Liver (tissue), 9 donors: Measurements from ENCODE around the gene TNFRSF17. TPM values are rescaled to one million over a fixed set of nuclear protein-coding genes. Genes with fewer than 3 reads are reported as not detected.
A peak's percentile ranks its signal among the peaks of the same experiment; 100 is the strongest.

Source experiments
- DNase-seq: peaks from one replicate; pipeline ENCODE4 v3.0.0-alpha.2; 2017; ENCODE audit warnings: low spot score
- H3K27ac ChIP-seq, 2 donors: one replicate each; pipeline ENCODE4 v1.7.0; 2013; ENCODE audit warnings: inconsistent platforms in 2 of 2, low read length in 2 of 2, control low read depth in 1 of 2, low read depth in 1 of 2, mild to moderate bottlenecking in 1 of 2
- H3K27me3 ChIP-seq, 4 donors: one replicate each; pipeline versions ENCODE4 v1.6.1 to v1.7.0; 2013; ENCODE audit warnings: low read length in 3 of 4, inconsistent platforms in 1 of 4, mild to moderate bottlenecking in 1 of 4, moderate library complexity in 1 of 4; ENCODE audit not compliant: control insufficient read depth in 4 of 4, insufficient read depth in 4 of 4
- H3K36me3 ChIP-seq, 4 donors: one replicate each; pipeline versions ENCODE4 v1.6.1 to v1.7.0; 2013; ENCODE audit warnings: low read length in 3 of 4, mild to moderate bottlenecking in 3 of 4, low read depth in 1 of 4, moderate library complexity in 1 of 4; ENCODE audit not compliant: control insufficient read depth in 4 of 4, insufficient read depth in 3 of 4
- H3K4me1 ChIP-seq, 4 donors: one replicate each; pipeline versions ENCODE4 v1.6.1 to v1.7.0; 2013; ENCODE audit warnings: low read length in 3 of 4, mild to moderate bottlenecking in 3 of 4, moderate library complexity in 1 of 4; ENCODE audit not compliant: control insufficient read depth in 4 of 4, insufficient read depth in 4 of 4
- H3K4me3 ChIP-seq, 3 donors: one replicate each; pipeline versions ENCODE4 v1.6.1 to v1.7.0; 2013; ENCODE audit warnings: low read length in 3 of 3, control low read depth in 1 of 3, low read depth in 1 of 3, mild to moderate bottlenecking in 1 of 3
- H3K9ac ChIP-seq, 2 donors: one replicate each; pipeline ENCODE4 v1.7.0; 2013; ENCODE audit warnings: low read length in 2 of 2, mild to moderate bottlenecking in 2 of 2, moderate library complexity in 2 of 2, control low read depth in 1 of 2, low read depth in 1 of 2
- H3K9me3 ChIP-seq, 4 donors: one replicate each; pipeline versions ENCODE4 v1.6.1 to v1.7.0; 2013; ENCODE audit warnings: low read length in 3 of 4; ENCODE audit not compliant: control insufficient read depth in 4 of 4
- FOXA1 ChIP-seq: IDR thresholded peaks from 2 replicates; pipeline ENCODE4 v1.6.1; 2016; ENCODE audit warnings: antibody characterized with exemption
- FOXA2 ChIP-seq: IDR thresholded peaks from 2 replicates; pipeline ENCODE4 v1.6.1; 2016; ENCODE audit warnings: antibody characterized with exemption
- GABPA ChIP-seq, 2 donors: IDR thresholded peaks in 1 of 2; conservative IDR thresholded peaks in 1 of 2; 2 replicates each; pipeline ENCODE4 v1.6.1; 2016; ENCODE audit warnings: antibody characterized with exemption in 2 of 2, mild to moderate bottlenecking in 1 of 2, moderate library complexity in 1 of 2
- HNF4A ChIP-seq, 2 donors: conservative IDR thresholded peaks; 2 replicates each; pipeline ENCODE4 v1.6.1; 2016; ENCODE audit warnings: antibody characterized with exemption in 2 of 2, mild to moderate bottlenecking in 2 of 2
- HNF4G ChIP-seq: IDR thresholded peaks from 2 replicates; pipeline ENCODE4 v1.6.1; 2016; ENCODE audit warnings: antibody characterized with exemption
- JUND ChIP-seq, 2 donors: IDR thresholded peaks; 2 replicates each; pipeline ENCODE4 v1.6.1; 2016; ENCODE audit warnings: antibody characterized with exemption in 2 of 2
- NR2F2 ChIP-seq: IDR thresholded peaks from 2 replicates; pipeline ENCODE4 v1.6.1; 2016; ENCODE audit warnings: antibody characterized with exemption
- RAD21 ChIP-seq, 2 donors: IDR thresholded peaks; 2 replicates each; pipeline ENCODE4 v1.6.1; 2016; ENCODE audit warnings: antibody characterized with exemption in 2 of 2, mild to moderate bottlenecking in 2 of 2
- RXRA ChIP-seq, 2 donors: IDR thresholded peaks; 2 replicates each; pipeline ENCODE4 v1.6.1; 2017 to 2018; ENCODE audit warnings: antibody characterized with exemption in 2 of 2, mild to moderate bottlenecking in 1 of 2
- SP1 ChIP-seq: IDR thresholded peaks from 2 replicates; pipeline ENCODE4 v1.6.1; 2018; ENCODE audit warnings: antibody characterized with exemption, mild to moderate bottlenecking
- TAF1 ChIP-seq: conservative IDR thresholded peaks from 2 replicates; pipeline ENCODE4 v1.6.1; 2016; ENCODE audit warnings: antibody characterized with exemption, mild to moderate bottlenecking
- YY1 ChIP-seq: IDR thresholded peaks from 2 replicates; pipeline ENCODE4 v1.6.1; 2016; ENCODE audit warnings: antibody characterized with exemption, mild to moderate bottlenecking
- WGBS: extraction: QIAGEN DNeasy Blood & Tissue Kit; methylation state at CpG from one replicate; pipeline ENCODE4 v1.1.7; 2013; 5-methylcytosine and 5-hydroxymethylcytosine counted together
- polyA plus RNA-seq, 2 donors: library from polyadenylated mRNA; stranded (reverse) in 1 of 2; unstranded in 1 of 2; fragments of 200-250 nt in 1 of 2; fragments of >200 nt in 1 of 2; fragmentation: Nextera tagmentation in 1 of 2; extraction: Ambion mirVana in 1 of 2; gene quantifications; one replicate each; pipeline versions ENCODE4 v1.2.1 to v1.2.3, GENCODE V29; 2013 to 2015
- total RNA-seq, 2 donors: library from RNA; depleted of rRNA; stranded (reverse); fragments of >200 nt; gene quantifications; one replicate each; pipeline ENCODE4 v1.2.3, GENCODE V29; 2014
- TF ChIP-seq, protein P1 (sequence below): IDR thresholded peaks from 2 replicates; pipeline ENCODE4 v1.6.1; 2016; ENCODE audit warnings: antibody characterized with exemption, mild to moderate bottlenecking
- TF ChIP-seq, protein P2 (sequence below): IDR thresholded peaks from 2 replicates; pipeline ENCODE4 v1.6.1; 2016; ENCODE audit warnings: antibody characterized with exemption
- TF ChIP-seq, protein P3 (sequence below): fragments of 150-350 bp; IDR thresholded peaks from 2 replicates; pipeline ENCODE4 v1.5.1; 2017; ENCODE audit warnings: improper control_type of control experiment, low read depth, low read length; ENCODE audit not compliant: missing input control
- TF ChIP-seq, protein P4 (sequence below): IDR thresholded peaks from 2 replicates; pipeline ENCODE4 v1.6.1; 2016; ENCODE audit warnings: antibody characterized with exemption
- TF ChIP-seq, protein P5 (sequence below): IDR thresholded peaks from 2 replicates; pipeline ENCODE4 v1.6.1; 2016; ENCODE audit warnings: antibody characterized with exemption
- donor health status: healthy.
- donor health status: healthy.
- donor health status: healthy.
- donor health status: healthy.
- donor health status: healthy.

The TNFRSF17 gene
- total and polyA plus RNA-seq, 4 donors, result 0.17 to 2.6 (median 0.28) TPM; not detected in 1

DNA sequence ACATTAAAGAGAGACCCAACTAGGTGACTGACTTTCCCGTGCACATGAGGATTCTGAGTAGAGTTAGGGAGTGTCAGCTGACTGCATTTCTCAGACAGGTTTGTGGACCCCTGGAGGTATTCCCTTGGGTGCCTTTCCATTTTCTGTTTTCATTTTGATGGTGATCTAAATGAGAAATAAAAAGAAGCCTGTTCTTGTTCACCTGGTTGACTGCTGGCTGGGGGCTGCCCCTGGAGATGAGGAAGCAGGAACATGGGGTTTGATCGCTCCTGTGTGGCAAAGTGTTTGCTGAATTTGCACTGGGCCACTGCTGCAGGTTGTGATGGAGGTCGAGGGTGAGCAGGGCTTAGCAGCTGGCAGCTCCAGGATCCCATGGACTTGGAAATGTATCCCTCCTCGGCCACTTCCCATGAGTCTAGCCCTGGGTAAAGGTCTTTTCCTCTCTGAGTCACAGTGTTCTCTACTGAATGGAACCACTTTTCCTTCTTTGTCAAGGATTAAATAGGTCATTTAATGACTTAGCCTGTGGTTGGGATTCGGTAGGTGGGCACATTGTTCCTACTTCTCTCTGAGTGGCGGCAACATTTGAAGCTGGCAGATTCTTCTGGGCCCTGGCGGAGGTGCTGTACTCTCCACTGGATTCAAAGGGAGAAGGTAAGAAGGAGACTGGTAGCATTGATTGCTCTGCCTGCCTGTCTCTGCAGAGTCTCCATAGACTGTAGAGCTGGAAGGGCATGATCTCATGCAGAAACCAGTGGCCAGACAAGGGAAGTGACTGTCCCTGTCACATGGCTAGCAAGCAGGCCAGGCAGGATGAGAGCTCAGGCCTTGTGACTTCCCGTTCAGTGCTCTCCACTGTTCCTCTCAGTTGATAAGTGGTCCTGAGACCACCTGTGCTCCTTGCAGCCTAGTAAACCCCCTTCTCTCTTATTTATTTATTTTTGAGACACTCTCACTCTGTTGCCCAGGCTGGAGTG is 29.4 kb downstream of the TNFRSF17 start:
- H3K9ac ChIP-seq, result no peak overlapping the region
- no peaks in the 10 kb centered on the region for H3K9me3 ChIP-seq
- H3K27me3 ChIP-seq, result no peaks in the 10 kb centered on the region
- DNase-seq, result no peak
- H3K36me3 ChIP-seq, result no peaks in the 10 kb centered on the region
- peak overlapping the region; percentile 27 to 37 for H3K27ac ChIP-seq
- H3K4me3 ChIP-seq, result no peak overlapping the region
- no peaks in the 10 kb centered on the region for H3K4me1 ChIP-seq
- TF ChIP-seq FOXA1, result no peak
- TF ChIP-seq FOXA2, result no peak
- TF ChIP-seq HNF4G, result no peak
- no peak for TF ChIP-seq RXRA (IDR thresholded peaks at IDR 0.05)
- no peak for TF ChIP-seq HNF4A (conservative IDR thresholded peaks at IDR 0.05)
- TF ChIP-seq GABPA (IDR thresholded peaks at IDR 0.05 in 1 of 2, conservative IDR thresholded peaks at IDR 0.05 in 1 of 2), result no peak
- TF ChIP-seq, protein P1, sequence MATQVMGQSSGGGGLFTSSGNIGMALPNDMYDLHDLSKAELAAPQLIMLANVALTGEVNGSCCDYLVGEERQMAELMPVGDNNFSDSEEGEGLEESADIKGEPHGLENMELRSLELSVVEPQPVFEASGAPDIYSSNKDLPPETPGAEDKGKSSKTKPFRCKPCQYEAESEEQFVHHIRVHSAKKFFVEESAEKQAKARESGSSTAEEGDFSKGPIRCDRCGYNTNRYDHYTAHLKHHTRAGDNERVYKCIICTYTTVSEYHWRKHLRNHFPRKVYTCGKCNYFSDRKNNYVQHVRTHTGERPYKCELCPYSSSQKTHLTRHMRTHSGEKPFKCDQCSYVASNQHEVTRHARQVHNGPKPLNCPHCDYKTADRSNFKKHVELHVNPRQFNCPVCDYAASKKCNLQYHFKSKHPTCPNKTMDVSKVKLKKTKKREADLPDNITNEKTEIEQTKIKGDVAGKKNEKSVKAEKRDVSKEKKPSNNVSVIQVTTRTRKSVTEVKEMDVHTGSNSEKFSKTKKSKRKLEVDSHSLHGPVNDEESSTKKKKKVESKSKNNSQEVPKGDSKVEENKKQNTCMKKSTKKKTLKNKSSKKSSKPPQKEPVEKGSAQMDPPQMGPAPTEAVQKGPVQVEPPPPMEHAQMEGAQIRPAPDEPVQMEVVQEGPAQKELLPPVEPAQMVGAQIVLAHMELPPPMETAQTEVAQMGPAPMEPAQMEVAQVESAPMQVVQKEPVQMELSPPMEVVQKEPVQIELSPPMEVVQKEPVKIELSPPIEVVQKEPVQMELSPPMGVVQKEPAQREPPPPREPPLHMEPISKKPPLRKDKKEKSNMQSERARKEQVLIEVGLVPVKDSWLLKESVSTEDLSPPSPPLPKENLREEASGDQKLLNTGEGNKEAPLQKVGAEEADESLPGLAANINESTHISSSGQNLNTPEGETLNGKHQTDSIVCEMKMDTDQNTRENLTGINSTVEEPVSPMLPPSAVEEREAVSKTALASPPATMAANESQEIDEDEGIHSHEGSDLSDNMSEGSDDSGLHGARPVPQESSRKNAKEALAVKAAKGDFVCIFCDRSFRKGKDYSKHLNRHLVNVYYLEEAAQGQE, result no peak
- TF ChIP-seq, protein P2, sequence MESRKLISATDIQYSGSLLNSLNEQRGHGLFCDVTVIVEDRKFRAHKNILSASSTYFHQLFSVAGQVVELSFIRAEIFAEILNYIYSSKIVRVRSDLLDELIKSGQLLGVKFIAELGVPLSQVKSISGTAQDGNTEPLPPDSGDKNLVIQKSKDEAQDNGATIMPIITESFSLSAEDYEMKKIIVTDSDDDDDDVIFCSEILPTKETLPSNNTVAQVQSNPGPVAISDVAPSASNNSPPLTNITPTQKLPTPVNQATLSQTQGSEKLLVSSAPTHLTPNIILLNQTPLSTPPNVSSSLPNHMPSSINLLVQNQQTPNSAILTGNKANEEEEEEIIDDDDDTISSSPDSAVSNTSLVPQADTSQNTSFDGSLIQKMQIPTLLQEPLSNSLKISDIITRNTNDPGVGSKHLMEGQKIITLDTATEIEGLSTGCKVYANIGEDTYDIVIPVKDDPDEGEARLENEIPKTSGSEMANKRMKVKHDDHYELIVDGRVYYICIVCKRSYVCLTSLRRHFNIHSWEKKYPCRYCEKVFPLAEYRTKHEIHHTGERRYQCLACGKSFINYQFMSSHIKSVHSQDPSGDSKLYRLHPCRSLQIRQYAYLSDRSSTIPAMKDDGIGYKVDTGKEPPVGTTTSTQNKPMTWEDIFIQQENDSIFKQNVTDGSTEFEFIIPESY, result no peak
- WGBS, result 84% methylated on average over 8 of the region's 8 CpGs

DNA sequence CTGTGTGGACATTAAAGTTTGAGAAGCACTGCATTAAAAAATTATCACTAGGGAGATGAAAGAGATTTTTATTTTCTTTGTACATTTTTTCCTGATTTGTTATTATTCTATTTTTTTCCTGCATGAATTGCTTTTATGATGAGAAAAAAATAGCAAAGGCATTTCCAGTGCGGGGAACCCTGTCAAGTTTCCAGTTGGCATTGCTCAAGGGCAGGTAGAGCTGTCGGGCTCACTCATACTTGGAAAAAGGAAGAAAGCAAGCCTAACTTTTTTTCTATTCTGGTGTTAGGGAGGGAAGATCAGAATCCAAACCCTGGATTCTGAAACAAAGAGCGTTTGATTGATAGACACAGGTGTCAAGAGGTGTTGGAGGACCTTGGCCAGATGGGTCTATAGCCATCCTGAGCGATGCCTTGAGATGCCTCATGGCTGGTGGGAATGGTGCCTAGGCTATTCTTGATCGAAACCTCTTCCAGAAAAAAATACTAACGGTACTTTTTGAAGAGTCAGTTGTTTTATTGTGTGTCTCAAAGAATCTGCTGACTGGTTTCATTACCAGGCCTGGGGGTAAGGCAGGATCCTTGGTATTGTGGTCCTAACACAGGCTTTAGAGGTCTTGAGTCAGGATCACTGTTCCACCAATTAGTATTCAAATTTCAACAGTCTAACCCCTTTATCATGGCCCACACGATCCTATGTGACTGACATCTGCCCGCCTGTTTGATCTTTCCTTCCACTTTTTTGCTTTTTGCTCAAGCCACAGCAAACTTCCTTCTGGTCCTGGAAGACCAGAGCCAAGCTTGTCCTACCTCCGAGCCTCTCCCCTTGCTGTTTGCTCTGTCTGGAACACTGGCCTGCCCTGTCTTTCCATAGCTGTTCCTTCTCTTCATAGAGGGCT is 31.7 kb downstream of the TNFRSF17 start:
- Histone ChIP-seq H3K4me3 (no peak overlapping the region), H3K27me3 (no peaks in the 10 kb centered on the region), H3K9ac (no peak overlapping the region), H3K36me3 (no peaks in the 10 kb centered on the region), H3K27ac (no peak overlapping the region), H3K9me3 (no peaks in the 10 kb centered on the region), H3K4me1 (no peaks in the 10 kb centered on the region)
- 86% methylated on average over 9 of the region's 9 CpGs for WGBS
- DNase-seq, result no peak
- TF ChIP-seq TAF1 (no peak), RAD21 (IDR thresholded peaks at IDR 0.05) (no peak), HNF4A (conservative IDR thresholded peaks at IDR 0.05) (no peak), RXRA (IDR thresholded peaks at IDR 0.05) (no peak), NR2F2 (no peak), GABPA (IDR thresholded peaks at IDR 0.05 in 1 of 2, conservative IDR thresholded peaks at IDR 0.05 in 1 of 2) (no peak), SP1 (no peak), JUND (IDR thresholded peaks at IDR 0.05) (no peak), FOXA1 (no peak), YY1 (no peak), HNF4G (no peak)
- TF ChIP-seq, protein P3, sequence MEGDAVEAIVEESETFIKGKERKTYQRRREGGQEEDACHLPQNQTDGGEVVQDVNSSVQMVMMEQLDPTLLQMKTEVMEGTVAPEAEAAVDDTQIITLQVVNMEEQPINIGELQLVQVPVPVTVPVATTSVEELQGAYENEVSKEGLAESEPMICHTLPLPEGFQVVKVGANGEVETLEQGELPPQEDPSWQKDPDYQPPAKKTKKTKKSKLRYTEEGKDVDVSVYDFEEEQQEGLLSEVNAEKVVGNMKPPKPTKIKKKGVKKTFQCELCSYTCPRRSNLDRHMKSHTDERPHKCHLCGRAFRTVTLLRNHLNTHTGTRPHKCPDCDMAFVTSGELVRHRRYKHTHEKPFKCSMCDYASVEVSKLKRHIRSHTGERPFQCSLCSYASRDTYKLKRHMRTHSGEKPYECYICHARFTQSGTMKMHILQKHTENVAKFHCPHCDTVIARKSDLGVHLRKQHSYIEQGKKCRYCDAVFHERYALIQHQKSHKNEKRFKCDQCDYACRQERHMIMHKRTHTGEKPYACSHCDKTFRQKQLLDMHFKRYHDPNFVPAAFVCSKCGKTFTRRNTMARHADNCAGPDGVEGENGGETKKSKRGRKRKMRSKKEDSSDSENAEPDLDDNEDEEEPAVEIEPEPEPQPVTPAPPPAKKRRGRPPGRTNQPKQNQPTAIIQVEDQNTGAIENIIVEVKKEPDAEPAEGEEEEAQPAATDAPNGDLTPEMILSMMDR, result no peak
- TF ChIP-seq, protein P2, result no peak
- TF ChIP-seq, protein P4, sequence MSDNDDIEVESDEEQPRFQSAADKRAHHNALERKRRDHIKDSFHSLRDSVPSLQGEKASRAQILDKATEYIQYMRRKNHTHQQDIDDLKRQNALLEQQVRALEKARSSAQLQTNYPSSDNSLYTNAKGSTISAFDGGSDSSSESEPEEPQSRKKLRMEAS, result no peak
- TF ChIP-seq, protein P5, sequence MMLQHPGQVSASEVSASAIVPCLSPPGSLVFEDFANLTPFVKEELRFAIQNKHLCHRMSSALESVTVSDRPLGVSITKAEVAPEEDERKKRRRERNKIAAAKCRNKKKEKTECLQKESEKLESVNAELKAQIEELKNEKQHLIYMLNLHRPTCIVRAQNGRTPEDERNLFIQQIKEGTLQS, result no peak
